ENCODE measurements around the gene HAUS3. TPM values are rescaled to one million over a fixed set of nuclear protein-coding genes. Genes with fewer than 3 reads are reported as not detected.
"Not testable (repeated sequence)": the region's sequence is repeated elsewhere in the genome, so short reads cannot be mapped to it uniquely, and the experiment has no call there.

HAUS3 gene
- total RNA-seq, 4 donors from 2014 or later = 7.6 to 17.9 (median 11.8) TPM

GRCh38 chr4:2217726-2218125 is 24.2 kb downstream of the HAUS3 start:
- 53% methylated on average over 3 of the region's 3 CpGs for WGBS
- no peaks in the 10 kb centered on the region for H3K9me3 ChIP-seq
- peaks cover 12% of the 10 kb centered on the region for H3K4me1 ChIP-seq
- no peak overlapping the region for H3K27ac ChIP-seq
- H3K27me3 ChIP-seq = no peaks in the 10 kb centered on the region
- no peaks in the 10 kb centered on the region for H3K36me3 ChIP-seq
- TF ChIP-seq POLR2A (IDR thresholded peaks at IDR 0.05) (no peak), EP300 (IDR thresholded peaks at IDR 0.05) (no peak), CTCF (IDR thresholded peaks at IDR 0.05) (no peak), POLR2AphosphoS5 (IDR thresholded peaks at IDR 0.05) (no peak)
- DNase-seq (ENCODE audit: low spot score in 2 of 2) = no peak
- H3K4me3 ChIP-seq = no peak overlapping the region

GRCh38 chr4:2212831-2213230 is 29.1 kb downstream of the HAUS3 start:
- Histone ChIP-seq H3K4me3 (no peak overlapping the region), H3K9me3 (no peaks in the 10 kb centered on the region), H3K27me3 (no peaks in the 10 kb centered on the region), H3K27ac (no peak overlapping the region), H3K4me1 (no peaks in the 10 kb centered on the region), H3K36me3 (peaks cover 2% of the 10 kb centered on the region)
- DNase-seq (ENCODE audit: low spot score in 2 of 2) = no peak
- TF ChIP-seq CTCF (IDR thresholded peaks at IDR 0.05) = no peak
- TF ChIP-seq POLR2A (IDR thresholded peaks at IDR 0.05) = no peak
- 73% methylated on average over 1 of the region's 1 CpG for WGBS

GRCh38 chr4:2202789-2203188 is 39.1 kb downstream of the HAUS3 start:
- H3K36me3 ChIP-seq = peaks cover 11% of the 10 kb centered on the region
- not testable (repeated sequence) for DNase-seq (ENCODE audit: low spot score in 2 of 2); H3K27me3 ChIP-seq; H3K27ac ChIP-seq; H3K4me1 ChIP-seq; H3K4me3 ChIP-seq; H3K9me3 ChIP-seq
- WGBS = 100% methylated on average over 1 of the region's 1 CpG

- H3K36me3 ChIP-seq = peaks cover 17% of the 10 kb centered on the region
- TF ChIP-seq POLR2AphosphoS5 (IDR thresholded peaks at IDR 0.05) (no peak), EP300 (IDR thresholded peaks at IDR 0.05) (no peak), CTCF (IDR thresholded peaks at IDR 0.05) (no peak), POLR2A (IDR thresholded peaks at IDR 0.05) (no peak)
- WGBS = 91% methylated on average over 4 of the region's 4 CpGs
- DNase-seq (ENCODE audit: low spot score in 2 of 2) = no peak
- no peaks in the 10 kb centered on the region for H3K27me3 ChIP-seq
- no peaks in the 10 kb centered on the region for H3K4me1 ChIP-seq
- H3K9me3 ChIP-seq = no peaks in the 10 kb centered on the region
- no peak overlapping the region for H3K27ac ChIP-seq
- H3K4me3 ChIP-seq = no peak overlapping the region
These were observed 47.4 kb downstream of the HAUS3 start for GRCh38 chr4:2194496-2194895.

GRCh38 chr4:2193326-2193725 is 48.6 kb downstream of the HAUS3 start:
- WGBS = 91% methylated on average over 7 of the region's 7 CpGs
- DNase-seq (ENCODE audit: low spot score in 2 of 2) = no peak
- TF ChIP-seq CTCF (IDR thresholded peaks at IDR 0.05) (no peak), POLR2A (IDR thresholded peaks at IDR 0.05) (no peak), EP300 (IDR thresholded peaks at IDR 0.05) (no peak), POLR2AphosphoS5 (IDR thresholded peaks at IDR 0.05) (no peak)

GRCh38 chr4:2186865-2187172 is 55.1 kb downstream of the HAUS3 start:
- Histone ChIP-seq H3K4me1 (no peaks in the 10 kb centered on the region), H3K27me3 (no peaks in the 10 kb centered on the region), H3K27ac (no peak overlapping the region), H3K4me3 (no peak overlapping the region), H3K36me3 (no peaks in the 10 kb centered on the region), H3K9me3 (no peaks in the 10 kb centered on the region)
- no peak for DNase-seq (ENCODE audit: low spot score in 2 of 2)
- TF ChIP-seq EP300 (IDR thresholded peaks at IDR 0.05) = no peak
- TF ChIP-seq CTCF (IDR thresholded peaks at IDR 0.05) = no peak
- TF ChIP-seq POLR2A (IDR thresholded peaks at IDR 0.05) = no peak
- no peak for TF ChIP-seq POLR2AphosphoS5 (IDR thresholded peaks at IDR 0.05)

More at GRCh38 chr4:2193326-2193725, 48.6 kb downstream of the HAUS3 start:
- Histone ChIP-seq H3K4me1 (no peaks in the 10 kb centered on the region), H3K36me3 (peaks cover 14% of the 10 kb centered on the region), H3K27ac (no peak overlapping the region), H3K4me3 (no peak overlapping the region), H3K27me3 (no peaks in the 10 kb centered on the region), H3K9me3 (no peaks in the 10 kb centered on the region)
